CD4-positive, alpha-beta T cell treated with Interleukin-15 for 1 hour (primary cell): ENCODE data around the gene HPS1.
"Not testable (repeated sequence)": the region's sequence is repeated elsewhere in the genome, so short reads cannot be mapped to it uniquely, and the experiment has no call there.

Source experiments
- DNase-seq: peaks from one replicate; pipeline ENCODE4 v3.0.0-alpha.2; 2020

The HPS1 gene

GRCh38 chr10:98384531-98385133 lies 62.1 kb downstream of the HPS1 start:
- DNase-seq, result no peak

DNA sequence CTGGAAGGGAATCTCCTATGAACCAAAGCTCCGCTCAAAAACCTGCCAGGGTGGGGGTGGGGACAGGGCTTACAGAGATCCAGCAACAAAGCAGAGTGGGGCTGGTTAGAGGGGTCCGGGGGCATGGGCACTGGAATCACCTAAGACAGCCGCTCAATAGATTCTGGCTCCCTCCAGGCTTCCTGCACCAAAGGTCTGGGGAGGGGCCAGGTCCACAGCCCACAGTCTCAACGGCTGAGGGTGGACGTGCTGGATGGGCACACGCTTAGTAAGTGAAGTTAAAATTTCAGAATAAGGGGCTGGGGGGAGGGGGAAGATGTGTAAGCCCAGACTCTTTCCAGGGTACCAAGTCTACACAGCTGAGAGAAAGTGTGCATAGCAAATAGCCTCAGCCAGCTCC lies 62.9 kb downstream of the HPS1 start:
- DNase-seq, result no peak

- DNase-seq, result not testable (repeated sequence)
Measured at GRCh38 chr10:98383134-98383667, 63.5 kb downstream of the HPS1 start.

GRCh38 chr10:98382691-98383101 lies 64.0 kb downstream of the HPS1 start:
- no peak for DNase-seq

DNA sequence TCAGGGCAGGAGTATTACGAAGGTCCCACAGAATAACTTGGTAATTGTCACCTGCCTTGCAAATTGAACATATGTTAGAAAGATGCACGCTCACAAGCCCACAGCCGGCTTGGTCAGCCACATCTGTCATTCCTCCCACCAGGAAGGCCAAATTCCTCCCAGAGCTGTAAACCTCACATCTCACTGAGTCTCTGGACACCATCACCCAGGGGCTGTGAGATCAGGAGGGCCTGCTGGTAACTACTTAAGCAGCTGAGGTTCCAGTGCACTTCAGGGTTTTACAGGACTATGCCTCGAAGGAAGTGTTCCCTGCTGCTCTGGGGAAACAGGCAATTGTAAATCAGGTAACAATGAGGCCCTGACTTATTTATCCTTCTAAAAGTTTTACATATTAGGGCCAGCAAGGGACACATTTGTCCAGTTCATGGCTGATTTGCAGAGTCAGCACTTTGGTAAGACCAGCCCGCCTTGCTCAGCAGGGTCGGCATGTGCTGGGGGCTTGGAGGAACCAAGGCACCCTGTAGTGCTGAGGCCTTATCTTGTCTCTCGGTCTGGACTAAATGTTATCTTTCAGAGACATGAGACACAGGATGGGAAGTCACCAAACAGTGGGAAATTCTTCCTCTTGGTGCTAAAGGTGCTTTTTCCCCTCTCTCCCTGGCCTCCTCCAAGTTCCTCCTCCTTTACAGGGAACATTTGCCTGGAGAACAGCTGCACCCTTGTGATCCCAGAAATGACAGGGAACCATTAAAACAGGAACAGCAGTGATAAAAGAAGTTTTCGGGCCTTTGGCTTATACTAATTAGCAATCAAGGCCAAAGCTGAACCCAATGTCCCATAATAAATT lies 66.0 kb downstream of the HPS1 start:
- no peak for DNase-seq

DNA sequence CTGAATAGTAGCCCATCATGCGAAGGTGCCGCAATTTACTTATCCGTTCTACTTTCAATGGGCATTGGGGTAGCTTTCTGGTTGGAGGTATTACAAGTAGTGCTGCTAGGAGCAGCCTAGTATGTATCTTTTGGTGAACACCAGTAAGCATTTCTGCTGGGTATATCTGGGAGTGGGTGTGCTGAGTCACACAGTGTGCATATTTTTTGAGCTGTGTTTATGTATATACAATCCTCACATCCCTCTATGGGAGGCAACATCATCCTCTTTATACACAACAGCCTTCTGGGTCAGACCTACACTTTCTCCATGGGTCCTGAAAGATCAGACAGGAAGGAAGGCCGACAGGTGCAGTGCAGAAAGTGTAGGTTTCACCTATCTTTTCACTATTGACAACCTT lies 68.0 kb downstream of the HPS1 start:
- DNase-seq, result no peak

DNA sequence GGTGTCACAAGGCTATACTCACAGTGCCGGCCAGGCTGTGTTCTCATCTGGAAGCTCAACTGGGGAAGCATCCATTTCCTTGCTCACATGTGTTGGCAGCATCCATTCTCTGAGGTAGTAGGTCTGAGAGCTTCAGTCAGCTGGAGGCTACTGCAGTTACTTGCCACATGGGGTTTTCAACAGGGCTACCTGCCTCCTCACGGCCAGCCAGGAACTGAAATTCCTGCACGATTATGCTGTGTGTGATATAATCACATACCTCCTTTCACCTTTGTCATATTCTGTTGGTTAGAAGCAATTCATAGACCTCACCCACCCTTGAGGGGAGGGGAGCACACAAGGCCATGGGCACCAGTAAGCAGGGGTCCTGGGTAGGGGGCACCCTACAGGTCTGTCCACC lies 69.2 kb downstream of the HPS1 start:
- DNase-seq, result no peak

- DNase-seq, result no peak
Measured at GRCh38 chr10:98377001-98377400, 69.7 kb downstream of the HPS1 start.

GRCh38 chr10:98376485-98376884 lies 70.2 kb downstream of the HPS1 start:
- DNase-seq, result no peak

GRCh38 chr10:98374217-98374985 lies 72.3 kb downstream of the HPS1 start:
- no peak for DNase-seq

GRCh38 chr10:98373260-98374040 lies 73.3 kb downstream of the HPS1 start:
- DNase-seq, result no peak

GRCh38 chr10:98370831-98371820 lies 75.6 kb downstream of the HPS1 start:
- no peak for DNase-seq

DNA sequence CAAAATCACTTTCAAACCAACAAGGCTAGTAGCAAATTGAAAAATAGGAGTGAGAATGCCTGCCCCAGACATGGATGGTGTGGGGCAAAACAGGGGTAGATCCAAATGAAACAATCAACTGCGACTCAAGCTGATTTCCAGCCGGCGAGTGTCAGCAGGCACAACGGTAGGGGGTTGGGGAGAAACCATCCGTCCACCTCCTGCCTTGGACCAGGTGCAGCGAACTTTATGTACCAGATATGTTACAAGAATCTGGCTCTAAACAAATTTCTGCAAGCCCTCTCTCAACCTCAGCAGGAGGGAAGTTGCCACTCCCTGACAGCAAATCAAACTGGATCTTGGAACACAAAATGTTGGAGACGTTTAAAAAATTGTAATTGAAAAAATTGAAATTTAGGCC lies 76.9 kb downstream of the HPS1 start:
- DNase-seq, result no peak

- no peak for DNase-seq
Measured at GRCh38 chr10:98368644-98369043, 78.1 kb downstream of the HPS1 start.

DNA sequence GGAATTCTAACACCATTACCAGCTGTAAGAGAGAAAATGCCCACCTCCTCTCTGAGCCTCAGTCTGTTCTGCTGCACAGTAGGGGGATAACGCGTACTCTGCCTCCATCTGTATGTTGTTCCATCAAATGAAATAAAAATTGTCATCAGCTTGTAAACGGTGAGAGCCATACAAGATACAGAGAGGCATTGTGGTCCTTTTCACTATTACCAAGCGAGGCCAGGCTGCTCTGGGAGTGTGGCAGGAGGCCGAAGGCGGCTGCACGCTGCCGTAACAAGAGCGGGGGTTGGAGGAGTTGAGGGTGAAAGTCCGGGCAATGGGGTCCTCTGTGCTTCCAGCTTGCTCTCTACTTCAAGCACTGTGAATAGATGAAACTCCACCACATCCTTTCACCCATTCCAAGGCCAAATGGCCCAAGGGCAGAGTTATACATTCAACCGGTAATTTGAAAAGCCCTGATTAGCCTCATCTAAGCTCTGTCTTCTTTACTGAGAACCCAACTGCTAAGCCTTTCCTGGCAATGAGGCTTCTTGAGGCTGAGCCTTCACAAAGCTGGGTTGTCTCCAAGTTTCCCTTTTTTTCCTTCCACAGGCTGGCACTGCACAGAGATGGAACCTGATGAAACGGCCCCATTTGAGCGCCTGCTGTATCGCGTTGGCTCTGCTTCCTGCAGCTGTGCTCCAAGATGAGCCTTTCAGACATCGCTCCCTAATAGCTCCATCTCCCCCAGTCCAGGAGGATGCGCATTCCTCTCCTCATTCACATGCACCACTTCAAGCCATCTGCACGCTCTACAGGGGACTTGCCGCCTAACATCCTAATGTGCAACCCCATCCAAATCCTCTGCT lies 78.9 kb downstream of the HPS1 start:
- no peak for DNase-seq
